NCI-H1105 (cell line): Measurements from ENCODE around the gene JMJD8.

ENCODE experiments used
- DNase-seq: peaks from one replicate; lab custom pipeline; 2025; lab: John Stamatoyannopoulos, UW

JMJD8 gene

DNA sequence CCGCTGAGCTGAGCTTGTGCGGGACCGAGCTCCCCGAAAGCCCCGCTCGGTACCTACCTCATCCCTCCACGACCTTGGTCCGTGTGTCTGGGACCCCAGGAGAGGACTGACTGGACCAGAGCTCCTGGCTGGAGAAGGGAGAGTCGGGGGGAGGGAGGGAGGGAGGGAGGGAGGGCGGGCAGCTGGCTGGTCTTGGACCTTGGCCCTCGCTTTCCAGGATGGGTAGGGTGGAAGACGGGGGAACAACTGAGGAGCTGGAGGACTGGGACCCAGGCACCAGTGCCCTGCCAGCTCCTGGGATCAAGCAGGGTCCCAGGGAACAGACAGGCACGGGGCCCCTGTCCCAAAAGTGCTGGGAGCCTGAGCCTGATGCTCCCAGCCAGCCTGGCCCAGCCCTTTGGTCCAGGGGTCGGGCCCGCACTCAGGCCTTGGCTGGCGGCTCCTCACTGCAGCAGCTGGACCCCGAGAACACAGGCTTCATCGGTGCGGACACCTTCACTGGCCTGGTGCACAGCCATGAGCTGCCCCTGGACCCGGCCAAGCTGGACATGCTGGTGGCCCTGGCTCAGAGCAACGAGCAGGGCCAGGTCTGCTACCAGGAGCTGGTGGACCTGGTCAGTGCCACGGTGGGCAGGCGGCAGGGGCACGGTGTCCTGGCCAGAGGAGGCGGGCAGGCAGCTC lies 8.1 kb downstream of the JMJD8 start:
- DNase-seq = no peak

DNA sequence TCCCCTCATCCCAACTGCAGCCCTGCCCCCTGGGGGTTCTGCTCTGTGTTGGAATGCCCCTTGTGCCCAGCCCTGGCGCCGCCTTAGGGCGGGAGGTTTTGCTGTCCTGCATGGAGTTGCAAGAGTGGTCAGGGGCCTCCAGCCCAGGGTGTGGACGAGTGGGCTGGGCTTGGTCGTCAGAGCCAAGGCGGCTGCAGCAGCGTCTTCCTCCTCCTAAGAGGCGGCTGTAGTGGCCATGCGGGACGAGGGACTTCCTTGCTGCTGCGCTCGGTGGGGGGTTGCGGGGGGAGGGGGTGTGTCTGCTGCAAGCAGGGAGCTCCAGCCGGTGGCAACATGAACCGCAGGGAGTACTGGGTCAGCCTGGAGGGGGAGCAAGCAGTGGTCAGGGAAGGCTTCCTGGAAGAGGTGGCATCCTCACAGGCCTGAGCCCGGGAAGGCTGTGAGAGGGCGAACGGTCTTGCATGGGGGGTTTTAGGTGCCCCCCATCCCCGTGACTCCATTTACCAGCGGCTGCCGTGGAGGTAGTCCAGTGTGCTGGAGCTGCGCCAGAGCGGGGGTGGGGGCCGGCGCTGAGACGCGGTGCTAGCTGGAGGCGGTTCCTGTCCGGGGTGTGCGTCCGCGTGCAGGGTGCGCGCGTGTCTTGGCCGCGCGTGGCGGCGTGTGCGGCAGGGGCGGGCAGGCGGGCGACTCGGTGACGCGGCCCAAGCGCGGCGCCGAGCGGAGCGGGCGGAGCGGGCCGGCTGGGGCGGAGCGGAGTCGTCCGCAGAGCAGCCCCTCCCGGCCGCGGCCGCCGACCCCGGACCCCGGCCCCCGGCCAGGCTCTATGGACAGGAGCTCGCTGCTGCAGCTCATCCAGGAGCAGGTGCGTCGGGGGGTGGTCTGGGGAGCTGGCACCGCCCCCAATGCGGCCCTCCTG lies 8.9 kb downstream of the JMJD8 start, which contains the start of gene RHBDL1:
RHBDL1 (plus strand) TSS at position 704 of the 916 bp plus-strand sequence; CDS start at position 824, 120 bp downstream.
- DNase-seq = no peak

DNA sequence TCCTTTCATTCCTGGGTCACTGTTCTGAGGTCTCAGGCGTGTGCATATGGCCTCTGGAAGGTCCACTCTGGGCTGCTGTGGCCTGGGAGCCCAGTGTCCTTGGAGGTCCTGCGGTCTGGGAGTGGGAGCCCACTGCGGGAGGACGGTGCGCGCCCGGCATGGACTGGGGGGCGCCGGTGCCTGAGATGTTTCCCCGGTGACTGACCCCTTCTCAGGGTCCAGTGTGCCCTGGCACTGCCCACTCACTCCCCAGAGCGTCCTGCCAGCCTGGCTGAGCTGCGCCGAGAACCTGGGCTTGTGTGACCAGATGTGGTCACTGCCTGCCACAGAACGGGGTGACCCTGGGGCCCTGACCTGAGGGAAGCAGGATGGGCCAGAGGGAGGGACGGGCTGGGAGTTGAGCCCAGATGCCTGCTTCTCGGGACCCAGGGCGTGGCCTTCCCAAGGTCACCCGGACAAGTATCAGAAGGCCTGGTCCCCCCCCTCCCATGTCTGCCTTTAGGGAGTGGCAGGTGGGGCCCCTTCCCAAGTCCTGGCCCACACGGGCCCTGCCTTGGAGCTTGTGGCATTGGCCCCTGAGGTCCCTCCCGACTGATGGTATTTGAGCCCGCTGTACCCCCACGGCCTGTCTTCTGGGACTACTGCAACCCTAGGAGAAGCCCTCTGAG lies 9.8 kb downstream of the JMJD8 start:
- DNase-seq = no peak

DNA sequence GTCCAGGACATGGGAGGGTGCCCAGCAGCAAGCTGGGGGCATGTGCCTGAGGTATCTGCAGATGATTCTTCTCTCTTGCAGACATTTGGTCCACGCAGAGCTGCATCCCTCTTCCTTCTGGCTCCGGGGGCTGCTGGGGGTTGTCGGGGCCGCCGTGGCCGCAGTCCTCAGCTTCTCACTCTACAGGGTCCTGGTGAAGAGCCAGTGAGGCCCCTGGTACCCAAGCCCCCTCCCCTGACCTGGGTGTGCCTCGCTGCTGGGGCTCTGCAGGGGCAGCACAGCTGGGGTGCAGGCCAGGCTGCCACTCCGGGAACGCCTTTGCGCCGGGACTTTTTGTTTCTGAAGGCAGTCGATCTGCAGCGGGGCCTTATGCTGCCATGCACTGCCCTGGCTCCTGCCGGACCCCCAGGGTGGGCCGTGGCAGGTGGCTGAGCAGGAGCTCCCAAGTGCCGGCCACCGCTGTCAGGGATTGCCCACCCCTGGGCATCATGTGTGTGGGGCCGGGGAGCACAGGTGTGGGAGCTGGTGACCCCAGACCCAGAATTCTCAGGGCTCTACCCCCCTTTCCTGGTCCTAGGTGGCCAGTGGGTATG lies 10.6 kb downstream of the JMJD8 start:
- DNase-seq = no peak

DNA sequence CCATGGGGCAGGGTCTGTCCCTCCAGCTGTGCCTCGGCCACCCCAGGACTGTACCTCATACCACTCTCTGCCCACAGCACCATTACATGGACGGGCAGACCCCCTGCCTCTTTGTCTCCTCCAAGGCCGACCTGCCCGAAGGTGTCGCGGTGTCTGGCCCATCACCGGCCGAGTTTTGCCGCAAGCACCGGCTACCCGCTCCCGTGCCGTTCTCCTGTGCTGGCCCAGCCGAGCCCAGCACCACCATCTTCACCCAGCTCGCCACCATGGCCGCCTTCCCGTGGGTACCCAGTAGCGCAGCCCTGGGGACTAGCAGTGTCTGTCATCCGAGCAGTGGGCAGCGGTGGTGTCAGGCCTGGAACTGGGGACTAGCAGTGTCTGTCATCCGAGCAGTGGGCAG lies 11.3 kb downstream of the JMJD8 start:
- no peak for DNase-seq

DNA sequence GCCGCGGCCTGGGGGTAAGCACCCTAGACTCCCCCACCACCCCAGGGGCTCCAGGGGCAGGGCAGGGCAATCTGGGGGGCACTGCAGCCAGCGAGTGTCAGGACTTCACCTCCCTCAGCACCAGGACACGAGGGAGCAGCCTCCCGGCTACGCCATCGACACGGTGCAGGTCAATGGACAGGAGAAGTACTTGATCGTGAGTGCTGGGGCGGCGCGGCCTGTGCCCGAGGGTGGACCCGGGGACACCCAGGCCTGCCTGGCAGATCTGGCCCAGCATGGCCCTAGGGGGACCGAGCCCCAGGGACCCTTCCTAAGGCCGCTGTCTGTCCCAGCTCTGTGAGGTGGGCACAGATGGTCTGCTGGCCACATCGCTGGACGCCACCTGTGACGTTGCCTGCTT lies 11.8 kb downstream of the JMJD8 start:
- no peak for DNase-seq

DNA sequence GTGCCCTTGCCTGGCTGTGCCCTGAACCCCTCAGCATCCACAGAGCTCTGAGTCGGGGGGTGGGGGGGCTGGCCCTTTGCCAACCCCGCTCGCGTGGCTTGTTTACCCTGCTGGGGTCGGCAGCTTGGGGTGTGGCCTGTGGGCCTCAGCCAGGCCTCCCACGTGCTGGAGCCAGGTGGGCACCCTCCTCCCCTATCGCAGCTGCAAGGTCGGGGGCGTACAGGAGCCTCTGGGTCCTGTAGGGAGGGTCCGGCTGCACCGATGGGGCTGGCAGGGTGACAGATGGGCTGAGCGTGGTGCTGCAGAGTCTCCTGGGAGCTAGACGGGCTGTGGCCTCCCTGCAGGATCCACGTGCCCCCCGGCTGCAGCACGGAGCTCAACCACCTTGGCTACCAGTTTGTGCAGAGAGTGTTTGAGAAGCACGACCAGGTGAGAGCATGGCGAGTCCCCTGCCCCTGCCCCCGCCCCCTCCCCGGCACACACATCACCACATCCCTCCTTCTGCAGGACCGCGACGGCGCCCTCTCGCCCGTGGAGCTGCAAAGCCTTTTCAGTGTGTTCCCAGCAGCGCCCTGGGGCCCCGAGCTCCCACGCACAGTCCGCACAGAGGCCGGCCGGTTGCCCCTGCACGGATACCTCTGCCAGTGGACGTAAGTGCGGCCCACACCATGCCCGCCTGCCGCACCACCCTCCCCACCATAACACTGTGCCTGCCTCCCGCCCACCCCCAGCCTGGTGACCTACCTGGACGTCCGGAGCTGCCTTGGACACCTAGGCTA lies 12.6 kb downstream of the JMJD8 start:
- DNase-seq = no peak

DNA sequence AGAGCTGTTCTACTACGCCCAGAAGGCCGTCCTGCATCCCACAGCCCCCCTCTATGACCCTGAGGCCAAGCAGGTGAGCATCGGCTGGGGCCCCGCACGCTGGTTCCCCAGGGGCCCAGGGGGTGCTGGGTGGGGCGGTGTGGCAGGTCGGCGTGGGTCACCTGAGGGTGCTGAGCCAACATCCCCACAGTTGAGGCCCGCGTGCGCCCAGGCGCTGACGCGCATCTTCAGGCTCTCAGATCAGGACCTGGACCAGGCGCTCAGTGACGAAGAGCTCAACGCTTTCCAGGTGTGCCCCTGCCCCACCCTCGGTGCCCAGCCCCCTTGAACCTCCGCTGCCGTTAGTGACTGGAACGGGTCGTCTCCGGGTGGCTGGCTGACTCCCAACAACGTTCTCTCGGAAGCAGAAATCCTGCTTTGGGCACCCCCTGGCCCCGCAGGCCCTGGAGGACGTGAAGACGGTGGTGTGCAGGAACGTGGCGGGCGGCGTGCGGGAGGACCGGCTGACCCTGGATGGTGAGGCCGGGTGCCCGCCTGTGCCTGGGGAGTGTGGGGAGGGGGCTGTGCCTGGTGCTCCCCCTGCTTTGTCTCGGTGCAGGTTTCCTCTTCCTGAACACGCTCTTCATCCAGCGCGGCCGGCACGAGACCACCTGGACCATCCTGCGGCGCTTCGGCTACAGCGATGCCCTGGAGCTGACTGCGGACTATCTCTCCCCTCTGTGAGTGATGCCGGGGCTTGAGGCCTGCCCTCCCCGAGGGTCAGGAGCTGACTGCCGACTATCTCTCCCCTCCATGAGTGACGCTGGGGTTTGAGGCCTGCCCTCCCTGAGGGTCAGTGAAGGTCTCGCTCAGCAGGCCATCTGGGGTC lies 13.4 kb downstream of the JMJD8 start:
- DNase-seq = no peak

DNA sequence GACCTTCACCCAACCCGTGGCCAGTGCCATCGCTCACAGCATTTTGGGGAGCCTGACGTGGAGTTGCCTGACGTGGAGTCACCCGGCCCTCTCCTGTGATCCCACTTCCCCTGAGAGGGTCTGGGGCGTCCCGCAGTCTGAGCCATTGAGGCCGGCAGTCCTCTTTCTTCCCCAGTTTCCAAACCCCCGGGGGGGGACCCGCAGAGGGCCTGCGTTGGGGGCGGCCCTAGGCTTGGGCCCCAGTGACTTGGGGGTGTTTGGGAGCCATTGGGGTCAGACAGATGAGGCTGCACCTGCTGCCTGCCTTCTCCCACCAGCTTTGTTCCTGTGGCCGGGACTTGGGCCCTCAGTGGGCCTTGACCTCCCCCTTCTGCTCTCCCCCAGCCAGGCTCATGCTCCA lies 14.5 kb downstream of the JMJD8 start:
- no peak for DNase-seq

DNA sequence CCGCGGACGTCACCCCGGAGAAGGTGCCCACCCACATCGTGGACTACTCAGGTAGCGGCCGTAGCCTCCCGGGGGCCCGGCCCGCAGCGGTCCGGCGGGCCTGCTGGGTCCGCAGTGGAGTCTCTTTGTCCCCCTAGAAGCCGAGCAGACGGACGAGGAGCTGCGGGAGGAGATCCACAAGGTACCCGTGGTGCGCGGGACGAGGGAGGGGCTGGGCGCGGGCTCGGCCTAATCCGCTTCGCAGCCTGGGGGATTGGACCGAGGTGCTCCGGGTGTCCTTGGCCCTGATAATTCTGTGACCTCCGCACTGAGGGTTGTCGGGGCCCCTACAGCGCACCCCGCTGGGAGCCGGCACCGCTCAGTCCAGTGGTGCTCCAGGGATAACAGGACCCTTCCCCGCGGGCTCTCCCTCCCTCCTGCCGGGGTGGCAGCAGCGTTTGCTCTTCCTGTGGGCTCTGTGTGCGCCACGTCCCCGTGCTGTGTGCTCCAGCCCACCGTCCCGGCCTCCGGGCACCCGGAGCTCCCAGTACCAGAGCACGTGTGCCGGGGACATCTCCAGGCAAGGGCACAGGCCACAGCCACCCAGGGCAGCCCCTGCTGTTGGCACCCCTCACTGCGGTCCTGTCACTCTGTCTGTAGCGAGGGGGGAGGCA lies 15.5 kb downstream of the JMJD8 start:
- no peak for DNase-seq

DNA sequence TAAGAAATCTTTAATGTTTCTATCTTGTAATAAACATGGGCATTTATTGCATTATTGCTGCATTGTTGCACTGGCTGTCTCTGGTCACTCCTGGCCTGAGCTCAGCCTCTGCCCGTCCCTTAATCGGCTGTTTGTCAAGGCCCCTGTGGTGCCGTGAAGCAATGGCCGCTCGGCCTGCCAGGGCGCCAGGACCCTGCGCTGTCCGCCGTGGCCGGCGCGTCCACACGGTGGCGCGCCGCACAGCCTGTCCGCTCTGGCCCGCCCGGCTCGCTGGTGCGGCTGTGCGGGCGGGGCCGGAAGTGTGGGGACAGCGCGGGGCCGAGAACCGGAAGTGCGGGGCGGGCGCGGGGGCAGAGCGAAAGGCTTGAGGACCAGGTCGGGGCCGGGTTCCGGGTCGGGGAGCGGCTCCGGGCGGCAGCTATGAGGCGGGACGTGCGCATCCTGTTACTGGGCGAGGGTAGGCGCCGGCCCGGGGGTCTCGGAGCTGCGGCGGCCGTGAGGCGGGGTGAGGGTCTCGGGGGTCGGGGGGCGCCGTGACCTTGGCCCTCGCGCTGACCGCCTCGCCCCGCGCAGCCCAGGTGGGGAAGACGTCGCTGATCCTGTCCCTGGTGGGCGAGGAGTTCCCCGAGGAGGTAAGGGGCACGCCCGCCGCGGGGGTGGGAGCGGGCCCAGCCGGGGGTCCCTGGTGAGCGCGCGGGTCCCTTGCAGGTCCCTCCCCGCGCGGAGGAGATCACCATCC lies 16.2 kb downstream of the JMJD8 start, which contains the start of gene RHOT2:
RHOT2 (plus strand) TSS at position 353 of the 739 bp plus-strand sequence; CDS start at position 421, 68 bp downstream.
- DNase-seq = peak; percentile 64

DNA sequence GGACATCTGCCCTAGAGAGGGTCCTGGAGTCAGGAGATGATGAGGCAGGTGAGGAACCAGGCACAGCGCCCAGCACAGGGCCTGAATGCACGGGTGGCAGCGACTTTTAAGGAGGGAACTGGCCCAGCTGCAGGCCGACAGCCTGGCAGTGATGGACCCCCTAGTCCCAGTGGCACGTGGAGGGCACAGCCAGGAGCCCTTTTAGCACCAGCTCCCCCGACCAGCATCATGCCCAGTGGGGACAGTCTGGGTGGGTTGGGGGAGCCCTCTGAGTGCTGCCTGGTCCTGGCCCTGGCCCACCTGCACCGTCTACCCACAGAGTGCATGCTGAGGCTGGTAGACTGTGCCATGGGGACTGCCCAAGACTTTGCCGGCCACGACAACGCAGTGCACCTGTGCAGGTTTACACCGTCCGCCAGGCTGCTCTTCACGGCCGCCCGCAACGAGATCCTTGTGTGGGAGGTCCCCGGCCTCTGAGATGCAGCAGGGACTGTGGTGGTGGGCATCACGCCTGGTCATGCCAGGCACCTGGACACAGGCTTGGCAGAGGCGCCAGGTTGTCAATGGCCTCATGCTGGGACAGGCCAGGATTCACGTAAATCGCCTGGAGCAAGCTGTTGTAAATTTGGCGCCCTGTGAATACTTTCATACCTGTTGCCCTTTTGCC lies 16.9 kb downstream of the JMJD8 start:
- DNase-seq = no peak

DNA sequence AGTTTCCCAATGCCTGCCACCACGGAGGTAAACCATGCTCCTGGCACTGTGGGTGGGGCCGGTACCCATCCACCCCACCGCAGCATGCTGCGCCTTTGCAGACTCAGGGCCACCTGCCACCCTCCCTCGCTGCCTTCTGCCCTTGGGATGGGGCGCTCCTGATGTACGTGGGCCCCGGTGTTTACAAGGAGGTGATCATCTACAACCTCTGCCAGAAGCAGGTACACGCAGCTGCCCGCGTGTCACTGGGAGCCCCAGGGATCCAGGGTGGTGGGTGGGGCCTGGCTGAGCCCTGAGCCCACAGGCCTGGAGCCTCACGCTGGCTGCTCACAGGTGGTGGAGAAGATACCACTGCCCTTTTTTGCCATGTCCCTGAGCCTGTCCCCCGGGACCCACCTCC lies 17.6 kb downstream of the JMJD8 start:
- no peak for DNase-seq

DNA sequence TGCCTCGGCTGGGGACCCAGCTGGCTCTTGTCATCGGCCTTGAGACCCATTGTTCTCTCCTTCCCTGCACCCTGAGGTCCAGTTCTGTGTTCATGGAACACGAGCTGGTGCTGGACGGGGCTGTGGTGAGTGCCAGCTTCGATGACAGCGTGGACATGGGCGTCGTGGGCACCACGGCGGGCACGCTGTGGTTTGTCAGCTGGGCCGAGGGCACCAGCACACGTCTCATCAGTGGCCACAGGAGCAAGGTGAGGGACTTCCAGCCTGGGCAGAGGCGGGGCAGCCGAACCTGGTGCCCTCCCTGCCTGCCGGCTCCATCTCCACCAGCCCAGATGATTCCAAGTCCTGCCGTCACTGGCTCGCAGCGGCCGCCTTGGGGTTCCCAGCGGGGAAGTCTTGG lies 21.5 kb downstream of the JMJD8 start:
- no peak for DNase-seq

DNA sequence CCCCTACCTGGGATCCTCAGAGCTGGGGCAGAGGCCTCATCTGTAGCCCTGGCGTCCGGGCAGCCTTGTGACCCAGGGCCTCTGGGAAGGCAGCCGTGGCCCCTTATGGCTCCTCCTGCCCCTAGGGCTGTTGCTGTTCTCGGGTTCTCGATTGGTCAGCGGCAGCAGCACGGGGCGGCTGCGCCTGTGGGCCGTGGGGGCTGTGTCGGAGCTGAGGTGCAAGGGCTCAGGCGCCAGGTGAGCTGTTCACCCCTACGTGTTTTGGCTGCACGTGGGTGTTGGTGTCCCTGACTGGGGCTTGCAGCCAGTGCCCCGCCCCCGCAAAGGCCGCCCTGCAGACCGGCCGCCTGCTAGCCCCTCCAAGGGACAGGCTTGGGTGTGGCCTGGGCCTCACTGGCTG lies 22.0 kb downstream of the JMJD8 start:
- DNase-seq = no peak

DNA sequence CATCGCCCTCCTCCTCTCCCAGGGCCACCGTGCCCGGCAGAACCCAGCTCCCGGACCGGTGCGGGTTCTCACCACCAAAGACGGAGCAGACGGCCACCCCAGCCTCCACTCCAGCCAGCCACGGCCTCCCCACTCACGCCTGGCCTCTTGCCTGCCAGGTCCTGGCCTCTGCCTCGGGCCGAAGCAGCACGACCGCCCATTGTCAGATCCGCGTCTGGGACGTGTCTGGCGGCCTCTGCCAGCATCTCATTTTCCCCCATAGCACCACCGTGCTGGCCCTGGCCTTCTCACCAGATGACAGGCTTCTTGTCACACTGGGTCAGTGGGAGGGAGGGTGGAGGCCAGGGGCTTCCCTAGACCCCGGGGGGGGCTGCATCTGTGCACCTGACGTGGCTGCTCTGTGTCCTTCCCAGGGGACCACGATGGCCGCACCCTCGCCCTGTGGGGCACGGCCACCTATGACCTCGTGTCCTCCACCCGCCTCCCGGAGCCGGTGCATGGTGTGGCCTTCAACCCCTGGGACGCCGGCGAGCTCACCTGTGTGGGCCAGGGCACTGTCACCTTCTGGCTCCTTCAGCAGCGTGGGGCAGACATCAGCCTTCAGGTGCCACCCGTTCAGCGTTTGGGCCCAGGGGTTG lies 22.8 kb downstream of the JMJD8 start:
- DNase-seq = no peak

DNA sequence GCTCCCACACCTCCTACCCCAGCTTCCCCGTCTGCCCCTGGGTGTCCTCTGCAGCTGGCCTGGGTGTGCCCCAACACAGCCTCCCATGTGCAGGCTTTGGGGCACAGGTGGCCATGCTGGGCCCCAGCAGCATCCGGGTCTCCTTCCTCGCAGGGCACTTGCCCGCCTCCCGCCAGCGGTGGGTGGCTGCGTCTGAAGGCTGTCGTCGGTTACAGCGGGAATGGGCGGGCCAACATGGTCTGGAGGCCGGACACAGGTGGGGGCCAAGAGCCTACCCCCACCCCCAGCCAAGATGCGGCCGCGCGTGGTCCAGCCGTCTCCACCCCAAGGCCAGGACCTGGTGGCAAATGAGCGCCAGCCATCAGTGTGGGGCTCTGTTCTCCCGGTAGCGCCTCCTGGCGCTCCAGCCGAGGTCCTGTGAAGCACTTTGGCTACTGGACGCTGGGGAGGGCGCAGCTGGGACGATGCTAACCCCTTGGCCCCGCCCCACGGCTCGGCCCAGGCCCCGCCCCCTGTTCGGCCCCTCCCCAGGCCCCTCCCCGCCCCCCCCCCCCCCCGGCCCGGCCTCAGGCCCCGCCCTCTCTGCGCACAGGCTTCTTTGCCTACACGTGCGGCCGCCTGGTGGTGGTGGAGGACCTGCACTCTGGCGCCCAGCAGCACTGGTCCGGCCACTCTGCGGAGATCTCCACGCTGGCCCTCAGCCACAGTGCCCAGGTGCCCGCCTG lies 23.5 kb downstream of the JMJD8 start:
- DNase-seq = no peak

DNA sequence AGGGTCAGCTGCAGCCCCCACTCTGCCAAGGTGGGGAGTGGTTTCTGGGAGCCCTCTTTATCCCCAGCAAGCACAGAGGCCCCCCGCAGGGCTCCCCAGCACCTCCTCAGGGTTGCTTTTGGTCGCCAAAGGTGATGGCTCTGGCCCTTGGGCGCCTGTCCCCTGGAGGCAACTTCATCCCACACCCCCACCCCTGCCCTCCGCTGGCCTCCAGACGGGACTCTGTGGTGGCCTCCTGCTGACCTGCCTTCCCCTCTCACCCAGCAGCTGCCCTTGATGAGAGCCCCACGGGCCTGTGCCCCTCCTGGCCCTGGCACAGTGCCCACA lies 24.0 kb downstream of the JMJD8 start:
- DNase-seq = no peak
